PC-9 (cell line): ENCODE data around the gene FNDC5. TPM values are rescaled to one million over a fixed set of nuclear protein-coding genes. Genes with fewer than 3 reads are reported as not detected.

Source experiments
- BruUV-seq: library from RNA; stranded (reverse); fragments of 400-500 nt; replicated peaks from 2 replicates; lab custom pipeline; 2021; lab: Mats Ljungman, UMichigan
- CTCF ChIA-PET: fragments of 300-600 bp; sonication (Branson Sonifier 250); formaldehyde crosslinking; loops from one replicate; lab custom pipeline; 2022; ENCODE audit warnings: antibody characterized with exemption; lab: Charles Lee
- POLR2A ChIA-PET: fragments of 300-600 bp; sonication (Branson Sonifier 250); formaldehyde crosslinking; loops from one replicate; lab custom pipeline; 2022; ENCODE audit warnings: antibody characterized with exemption; ENCODE audit not compliant: unreplicated experiment; lab: Charles Lee
- DNase-seq, 2 experiments: peaks; one replicate each; pipeline versions ENCODE4 v3.0.0 to v3.0.0-alpha.2; 2015 to 2022; ENCODE audit warnings: mixed read lengths in 1 of 2
- H2AFZ ChIP-seq: fragments of 200-600 bp; sonication (generic); 2 replicates; pipeline ENCODE4 v1.8.1; 2017; ENCODE audit warnings: antibody characterized with exemption
- H3F3A ChIP-seq: fragments of 200-600 bp; sonication (generic); 2 replicates; pipeline ENCODE4 v1.8.1; 2017; ENCODE audit warnings: antibody characterized with exemption, mild to moderate bottlenecking, low read depth; ENCODE audit not compliant: insufficient read depth
- H3K27ac ChIP-seq: fragments of 200-600 bp; sonication (generic); 2 replicates; pipeline ENCODE4 v1.6.1; 2016; ENCODE audit warnings: mixed run types
- H3K27me3 ChIP-seq: fragments of 200-600 bp; sonication (generic); 2 replicates; pipeline ENCODE4 v1.6.1; 2016; ENCODE audit warnings: low read depth, mixed run types; ENCODE audit not compliant: insufficient read depth
- H3K36me3 ChIP-seq: fragments of 200-600 bp; sonication (generic); 2 replicates; pipeline ENCODE4 v1.6.1; 2016; ENCODE audit warnings: low read depth, mixed run types
- H3K4me1 ChIP-seq: fragments of 200-600 bp; sonication (generic); replicated peaks from 2 replicates; pipeline ENCODE4 v1.6.1; 2016; ENCODE audit warnings: mixed run types; ENCODE audit not compliant: insufficient read depth
- H3K4me2 ChIP-seq: fragments of 200-600 bp; sonication (generic); 2 replicates; pipeline ENCODE4 v1.6.1; 2017; ENCODE audit warnings: mixed run types
- H3K4me3 ChIP-seq: fragments of 200-600 bp; sonication (generic); 2 replicates; pipeline ENCODE4 v1.6.1; 2016; ENCODE audit warnings: mixed run types
- H3K79me2 ChIP-seq: fragments of 200-600 bp; sonication (generic); 2 replicates; pipeline ENCODE4 v1.6.1; 2017; ENCODE audit warnings: low read depth, mixed run types
- H3K9me2 ChIP-seq: fragments of 200-600 bp; sonication (generic); 2 replicates; pipeline ENCODE4 v1.8.1; 2017; ENCODE audit warnings: mild to moderate bottlenecking; ENCODE audit not compliant: insufficient read depth
- H3K9me3 ChIP-seq: fragments of 200-600 bp; sonication (generic); 2 replicates; pipeline ENCODE4 v1.8.1; 2016; ENCODE audit warnings: low read depth; ENCODE audit not compliant: insufficient read depth
- H4K20me1 ChIP-seq: fragments of 200-600 bp; sonication (generic); 2 replicates; pipeline ENCODE4 v1.8.1; 2017; ENCODE audit not compliant: insufficient read depth
- CTCF ChIP-seq: fragments of 200-600 bp; sonication (generic); conservative IDR thresholded peaks from 2 replicates; pipeline ENCODE4 v1.6.1; 2017; ENCODE audit warnings: mixed run types, antibody characterized with exemption, mild to moderate bottlenecking, moderate library complexity
- EZH2 ChIP-seq: fragments of 200-600 bp; sonication (generic); IDR thresholded peaks from 2 replicates; pipeline ENCODE4 v1.8.0; 2017; ENCODE audit warnings: antibody characterized with exemption, low read depth
- intact Hi-C: fragments of 100-400 bp; cut with micrococcal nuclease; formaldehyde crosslinking; loops from one replicate; pipeline ENCODE4 v1.10.0; 2022; ENCODE audit not compliant: unreplicated experiment
- total RNA-seq: library from RNA; stranded (reverse); gene quantifications from 2 replicates; pipeline ENCODE4 v1.2.3, GENCODE V29; 2021

The FNDC5 gene
- total RNA-seq, 1 experiment from 2014 or later: not detected

GRCh38 chr1:32830092-32830852, 40.4 kb downstream of the FNDC5 start:
- intact Hi-C loops: no loop called here
- TF ChIP-seq EZH2 (no peak), CTCF (no peak)
- H3K4me1 ChIP-seq: no peaks in the 10 kb centered on the region
- no TSS peak for BruUV-seq
- no peak overlapping the region for H3K27ac ChIP-seq
- no peak for DNase-seq
- peaks cover 5% of the 10 kb centered on the region; the same call in 1 of the 2 replicates for H3F3A ChIP-seq
- H2AFZ ChIP-seq: no peak overlapping the region
- H3K9me3 ChIP-seq: no peaks in the 10 kb centered on the region
- H3K27me3 ChIP-seq: no peaks in the 10 kb centered on the region
- H3K79me2 ChIP-seq: no peaks in the 10 kb centered on the region
- no peaks in the 10 kb centered on the region for H3K9me2 ChIP-seq
- no peak overlapping the region for H3K4me2 ChIP-seq
- H3K4me3 ChIP-seq: no peak overlapping the region
- CTCF ChIA-PET: no interaction called here
- H3K36me3 ChIP-seq: peaks cover 38% of the 10 kb centered on the region
- no peaks in the 10 kb centered on the region for H4K20me1 ChIP-seq
- POLR2A ChIA-PET: no interaction called here

GRCh38 chr1:32828341-32828740, 42.4 kb downstream of the FNDC5 start:
- no peak overlapping the region for H2AFZ ChIP-seq
- no peaks in the 10 kb centered on the region for H3K27me3 ChIP-seq
- BruUV-seq: no TSS peak
- H3K4me1 ChIP-seq: no peaks in the 10 kb centered on the region
- H3F3A ChIP-seq: peaks cover 5% of the 10 kb centered on the region; the same call in 1 of the 2 replicates
- no peaks in the 10 kb centered on the region for H4K20me1 ChIP-seq
- H3K4me2 ChIP-seq: no peak overlapping the region
- no peaks in the 10 kb centered on the region for H3K9me3 ChIP-seq
- no peak for DNase-seq
- POLR2A ChIA-PET: no interaction called here
- H3K79me2 ChIP-seq: peaks cover 3% of the 10 kb centered on the region; the same call in 1 of the 2 replicates
- TF ChIP-seq EZH2 (no peak), CTCF (peak; percentile 36; the same call in 1 of the 2 replicates)
- intact Hi-C loops: loop anchor here (5.0 kb wide), 1 partner anchor 151 kb away; no protein-coding TSS in a partner anchor
- no peaks in the 10 kb centered on the region for H3K9me2 ChIP-seq
- no peak overlapping the region for H3K4me3 ChIP-seq
- peaks cover 32% of the 10 kb centered on the region for H3K36me3 ChIP-seq
- CTCF ChIA-PET: no interaction called here
- H3K27ac ChIP-seq: no peak overlapping the region

GRCh38 chr1:32825181-32825580, 45.5 kb downstream of the FNDC5 start:
- no peaks in the 10 kb centered on the region for H3K27me3 ChIP-seq
- POLR2A ChIA-PET: no interaction called here
- H2AFZ ChIP-seq: no peak overlapping the region
- H3K9me3 ChIP-seq: no peaks in the 10 kb centered on the region
- no peaks in the 10 kb centered on the region; the same call in 1 of the 2 replicates for H3F3A ChIP-seq
- H3K36me3 ChIP-seq: peaks cover 14% of the 10 kb centered on the region
- no peak overlapping the region for H3K4me2 ChIP-seq
- TF ChIP-seq CTCF (no peak), EZH2 (no peak)
- H4K20me1 ChIP-seq: no peaks in the 10 kb centered on the region
- CTCF ChIA-PET: no interaction called here
- BruUV-seq: no TSS peak
- no peak for DNase-seq
- intact Hi-C loops: loop anchor here (5.0 kb wide), 1 partner anchor 148 kb away; no protein-coding TSS in a partner anchor
- H3K27ac ChIP-seq: no peak overlapping the region
- peaks cover 28% of the 10 kb centered on the region for H3K79me2 ChIP-seq
- no peaks in the 10 kb centered on the region for H3K9me2 ChIP-seq
- no peak overlapping the region for H3K4me3 ChIP-seq
- H3K4me1 ChIP-seq: no peaks in the 10 kb centered on the region
